Endothelial cell of umbilical vein (primary cell): ENCODE results near the gene PDLIM5.

ENCODE experiments used
- EZH2 ChIP-seq: IDR thresholded peaks from 2 replicates; pipeline ENCODE4 v1.6.1; 2012; ENCODE audit warnings: borderline replicate concordance, low read depth, mild to moderate bottlenecking, moderate library complexity, low read length, inconsistent platforms; ENCODE audit not compliant: severe bottlenecking
- FOS ChIP-seq: IDR thresholded peaks from 2 replicates; pipeline ENCODE4 v1.6.1; 2011; ENCODE audit warnings: mild to moderate bottlenecking, low read length, moderate library complexity, borderline replicate concordance; ENCODE audit not compliant: insufficient read depth
- POLR2A ChIP-seq: IDR thresholded peaks from 2 replicates; pipeline ENCODE4 v1.6.1; 2012; ENCODE audit warnings: low read depth, mild to moderate bottlenecking, control low read depth, low read length
- POLR2AphosphoS5 ChIP-seq: IDR thresholded peaks from 2 replicates; pipeline ENCODE4 v1.6.1; 2012; ENCODE audit warnings: low read depth, mild to moderate bottlenecking, control low read depth, low read length, moderate library complexity; ENCODE audit not compliant: insufficient read depth
- TF ChIP-seq, protein P1 (sequence below): IDR thresholded peaks from 2 replicates; pipeline ENCODE4 v1.6.1; 2011; ENCODE audit not compliant: insufficient read depth, insufficient read length
- TF ChIP-seq, protein P2 (sequence below), 2 donors: IDR thresholded peaks; 1 replicate in 1 of 2; 2 replicates in 1 of 2; pipeline ENCODE4 v1.5.1; 2011; ENCODE audit warnings: low read length in 2 of 2, mild to moderate bottlenecking in 2 of 2, moderate library complexity in 2 of 2, control low read depth in 1 of 2, inconsistent platforms in 1 of 2, low read depth in 1 of 2; ENCODE audit not compliant: insufficient read depth in 1 of 2; ENCODE audit errors: extremely low read depth in 1 of 2

DNA sequence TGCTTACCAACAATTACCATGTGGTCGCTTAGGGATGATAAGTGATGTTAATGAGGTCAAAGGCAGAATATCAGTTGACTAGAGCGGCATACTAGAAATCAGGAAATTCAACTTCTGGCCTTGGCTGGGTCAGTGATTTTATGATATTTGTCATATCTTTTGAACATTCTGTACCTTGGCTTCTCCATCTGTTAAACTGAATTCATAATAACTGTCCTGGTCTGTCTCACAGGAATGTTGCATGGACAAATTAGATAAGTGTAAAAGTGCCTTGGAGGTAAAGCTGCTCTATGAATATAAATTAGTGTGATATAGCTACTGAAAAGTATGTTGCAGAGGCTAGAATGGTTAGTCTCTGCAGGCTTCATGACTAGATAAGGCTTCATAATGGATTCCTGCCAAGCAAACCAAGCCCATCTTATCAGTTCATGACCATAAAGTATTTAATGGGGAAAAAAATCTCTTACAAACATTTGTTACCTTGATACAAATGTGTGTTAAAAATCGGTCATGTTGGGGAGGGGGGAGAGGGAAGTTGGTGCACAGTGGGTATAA, 201.4 kb downstream of the PDLIM5 start:
- TF ChIP-seq EZH2 (no peak), POLR2AphosphoS5 (no peak), POLR2A (no peak), FOS (no peak)
- TF ChIP-seq, protein P1, sequence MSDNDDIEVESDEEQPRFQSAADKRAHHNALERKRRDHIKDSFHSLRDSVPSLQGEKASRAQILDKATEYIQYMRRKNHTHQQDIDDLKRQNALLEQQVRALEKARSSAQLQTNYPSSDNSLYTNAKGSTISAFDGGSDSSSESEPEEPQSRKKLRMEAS = no peak
- TF ChIP-seq, protein P2, sequence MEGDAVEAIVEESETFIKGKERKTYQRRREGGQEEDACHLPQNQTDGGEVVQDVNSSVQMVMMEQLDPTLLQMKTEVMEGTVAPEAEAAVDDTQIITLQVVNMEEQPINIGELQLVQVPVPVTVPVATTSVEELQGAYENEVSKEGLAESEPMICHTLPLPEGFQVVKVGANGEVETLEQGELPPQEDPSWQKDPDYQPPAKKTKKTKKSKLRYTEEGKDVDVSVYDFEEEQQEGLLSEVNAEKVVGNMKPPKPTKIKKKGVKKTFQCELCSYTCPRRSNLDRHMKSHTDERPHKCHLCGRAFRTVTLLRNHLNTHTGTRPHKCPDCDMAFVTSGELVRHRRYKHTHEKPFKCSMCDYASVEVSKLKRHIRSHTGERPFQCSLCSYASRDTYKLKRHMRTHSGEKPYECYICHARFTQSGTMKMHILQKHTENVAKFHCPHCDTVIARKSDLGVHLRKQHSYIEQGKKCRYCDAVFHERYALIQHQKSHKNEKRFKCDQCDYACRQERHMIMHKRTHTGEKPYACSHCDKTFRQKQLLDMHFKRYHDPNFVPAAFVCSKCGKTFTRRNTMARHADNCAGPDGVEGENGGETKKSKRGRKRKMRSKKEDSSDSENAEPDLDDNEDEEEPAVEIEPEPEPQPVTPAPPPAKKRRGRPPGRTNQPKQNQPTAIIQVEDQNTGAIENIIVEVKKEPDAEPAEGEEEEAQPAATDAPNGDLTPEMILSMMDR (IDR thresholded peaks at IDR 0.05; ENCODE audit: extremely low read depth in 1 of 2, insufficient read depth in 1 of 2, low read depth in 1 of 2, low read length in 2 of 2) = no peak
